Naive thymus-derived CD4-positive, alpha-beta T cell (primary cell): ENCODE results near the gene CTSA. TPM values are rescaled to one million over a fixed set of nuclear protein-coding genes. Genes with fewer than 3 reads are reported as not detected.

Experiments
- ATAC-seq: fragments of 150-1000 bp; cut with Tn5 transposase; 2 replicates; pipeline ENCODE4 v1.10.0; 2021; ENCODE audit warnings: mild to moderate bottlenecking, moderate library complexity
- CTCF ChIA-PET: fragments of 350-600 bp; sonication (Branson Sonifier 250); formaldehyde crosslinking; loops from one replicate; lab custom pipeline; 2021; ENCODE audit warnings: antibody characterized with exemption; lab: Charles Lee
- POLR2A ChIA-PET: fragments of 350-600 bp; sonication (Branson Sonifier 250); formaldehyde crosslinking; loops from one replicate; lab custom pipeline; 2021; ENCODE audit warnings: antibody characterized with exemption, inconsistent platforms; lab: Charles Lee
- DNase-seq, 9 donors: peaks; one replicate each; pipeline versions ENCODE4 v3.0.0 to v3.0.0-alpha.2; 2020 to 2022; ENCODE audit warnings: mixed read lengths in 1 of 9
- H3K27ac ChIP-seq: one replicate; pipeline ENCODE4 v1.7.0; 2013; ENCODE audit warnings: mild to moderate bottlenecking, low read depth, low read length, moderate library complexity
- H3K27me3 ChIP-seq, 2 donors: one replicate each; pipeline ENCODE4 v1.7.0; 2013; ENCODE audit warnings: low read length in 2 of 2, mild to moderate bottlenecking in 2 of 2, moderate library complexity in 2 of 2; ENCODE audit not compliant: control insufficient read depth in 2 of 2, insufficient read depth in 2 of 2
- H3K36me3 ChIP-seq, 3 experiments: 1 replicate in 2 of 3; 2 replicates in 1 of 3; pipeline ENCODE4 v1.7.0; 2013; ENCODE audit warnings: low read length in 3 of 3, mild to moderate bottlenecking in 3 of 3, moderate library complexity in 1 of 3; ENCODE audit not compliant: insufficient read depth in 3 of 3, control insufficient read depth in 2 of 3
- H3K4me1 ChIP-seq, 2 donors: one replicate each; pipeline ENCODE4 v1.7.0; 2013; ENCODE audit warnings: low read length in 2 of 2, mild to moderate bottlenecking in 2 of 2, moderate library complexity in 1 of 2; ENCODE audit not compliant: control insufficient read depth in 2 of 2, insufficient read depth in 2 of 2
- H3K4me3 ChIP-seq: 2 replicates; pipeline ENCODE4 v1.7.0; 2013; ENCODE audit warnings: mild to moderate bottlenecking, low read length
- H3K9me3 ChIP-seq, 3 experiments: 1 replicate in 2 of 3; 2 replicates in 1 of 3; pipeline ENCODE4 v1.7.0; 2013; ENCODE audit warnings: low read length in 3 of 3; ENCODE audit not compliant: control insufficient read depth in 2 of 3
- H3K27ac Mint-ChIP-seq, 9 donors: one replicate each; pipeline ENCODE4 v1.8.0; 2020 to 2022; ENCODE audit warnings: mixed read lengths in 9 of 9, mild to moderate bottlenecking in 8 of 9, moderate library complexity in 5 of 9, inconsistent platforms in 2 of 9
- H3K27me3 Mint-ChIP-seq, 5 donors: one replicate each; pipeline ENCODE4 v1.8.0; 2021 to 2022; ENCODE audit warnings: mixed read lengths in 5 of 5, mild to moderate bottlenecking in 1 of 5
- H3K36me3 Mint-ChIP-seq, 5 donors: one replicate each; pipeline ENCODE4 v1.8.0; 2020 to 2022; ENCODE audit warnings: mixed read lengths in 5 of 5, mild to moderate bottlenecking in 3 of 5, inconsistent platforms in 1 of 5
- H3K4me1 Mint-ChIP-seq, 7 donors: one replicate each; pipeline ENCODE4 v1.8.0; 2020 to 2022; ENCODE audit warnings: mixed read lengths in 7 of 7, mild to moderate bottlenecking in 3 of 7, inconsistent platforms in 1 of 7
- H3K4me3 Mint-ChIP-seq, 10 donors: one replicate each; pipeline ENCODE4 v1.8.0; 2020 to 2022; ENCODE audit warnings: mild to moderate bottlenecking in 10 of 10, mixed read lengths in 10 of 10, moderate library complexity in 6 of 10, inconsistent platforms in 2 of 10
- H3K9me3 Mint-ChIP-seq, 11 donors: one replicate each; pipeline ENCODE4 v1.8.0; 2020 to 2022; ENCODE audit warnings: mixed read lengths in 11 of 11, mild to moderate bottlenecking in 4 of 11, inconsistent platforms in 1 of 11, moderate library complexity in 1 of 11
- intact Hi-C, 2 donors: fragments of 100-400 bp; cut with micrococcal nuclease; formaldehyde crosslinking; loops; one replicate each; pipeline ENCODE4 v1.15.1; 2023
- polyA plus RNA-seq, 2 donors: library from polyadenylated mRNA; unstranded; fragments of 300-500 nt; fragmentation: Illumina TruSeq; gene quantifications; one replicate each; pipeline ENCODE4 v1.2.3, GENCODE V29; 2021
- total RNA-seq, 6 experiments: library from RNA in 5 of 6; stranded (reverse) in 5 of 6; gene quantifications; 1 replicate in 5 of 6; 2 replicates in 1 of 6; pipeline ENCODE4 v1.2.3 and lab custom pipeline; 2021 to 2026

The CTSA gene
- total and polyA plus RNA-seq, 7 experiments from 2014 or later: 59.6 to 151 (median 65.1) TPM

- CTCF ChIA-PET: no interaction called here
- peaks cover 7 to 8% of the 10 kb centered on the region in 2 donors for H3K4me1 ChIP-seq
- Mint-ChIP-seq H3K9me3 (peaks cover 0 to 3% (median 0%) of the 10 kb centered on the region in 11 donors), H3K4me1 (peaks cover 15 to 44% (median 40%) of the 10 kb centered on the region in 7 donors), H3K27ac (no peak overlapping the region), H3K36me3 (peaks cover 0 to 19% (median 11%) of the 10 kb centered on the region in 5 donors), H3K27me3 (no peaks in the 10 kb centered on the region), H3K4me3 (no peak overlapping the region)
- H3K9me3 ChIP-seq: no peaks in the 10 kb centered on the region
- ATAC-seq: no peak
- no peak overlapping the region for H3K4me3 ChIP-seq
- intact Hi-C loops: no loop called here
- no peaks in the 10 kb centered on the region for H3K27me3 ChIP-seq
- POLR2A ChIA-PET: interaction anchor here (1.1 kb wide), 1 partner anchor 74 kb away, joined by 4 read pairs; no protein-coding TSS in a partner anchor
- H3K27ac ChIP-seq: no peak overlapping the region
- peaks cover 0 to 5% (median 0%) of the 10 kb centered on the region in 3 experiments for H3K36me3 ChIP-seq
- DNase-seq: no peak
Observed at GRCh38 chr20:45861221-45862075, 29.7 kb upstream of the CTSA start.

- H3K27ac ChIP-seq: no peak overlapping the region
- no peak for ATAC-seq
- CTCF ChIA-PET: no interaction called here
- intact Hi-C loops: no loop called here
- H3K4me1 ChIP-seq: no peaks in the 10 kb centered on the region
- H3K36me3 ChIP-seq: no peaks in the 10 kb centered on the region
- H3K4me3 ChIP-seq: no peak overlapping the region
- no peaks in the 10 kb centered on the region for H3K9me3 Mint-ChIP-seq
- no peaks in the 10 kb centered on the region for H3K9me3 ChIP-seq
- H3K36me3 Mint-ChIP-seq: peaks cover 0 to 22% (median 13%) of the 10 kb centered on the region in 5 donors
- peak overlapping the region in 1 of 9 donors; percentile 59 for H3K27ac Mint-ChIP-seq
- POLR2A ChIA-PET: interaction anchor here (0.8 kb wide), 1 partner anchor 26 kb away, joined by 4 read pairs; no protein-coding TSS in a partner anchor
- no peak overlapping the region for H3K4me3 Mint-ChIP-seq
- no peaks in the 10 kb centered on the region for H3K27me3 Mint-ChIP-seq
- peaks cover 5 to 26% (median 17%) of the 10 kb centered on the region in 7 donors for H3K4me1 Mint-ChIP-seq
- DNase-seq: no peak
- no peaks in the 10 kb centered on the region for H3K27me3 ChIP-seq
Observed at GRCh38 chr20:45863543-45864470, 27.3 kb upstream of the CTSA start.

GRCh38 chr20:45866454-45866853 lies 24.7 kb upstream of the CTSA start:
- intact Hi-C loops: no loop called here
- Histone ChIP-seq H3K9me3 (no peaks in the 10 kb centered on the region), H3K4me3 (no peak overlapping the region), H3K27me3 (no peaks in the 10 kb centered on the region), H3K27ac (no peak overlapping the region), H3K36me3 (no peaks in the 10 kb centered on the region), H3K4me1 (no peaks in the 10 kb centered on the region)
- ATAC-seq (no peak), DNase-seq (no peak)
- Mint-ChIP-seq H3K4me1 (peaks cover 0 to 9% (median 2%) of the 10 kb centered on the region in 7 donors), H3K9me3 (no peaks in the 10 kb centered on the region), H3K27me3 (no peaks in the 10 kb centered on the region), H3K27ac (peak overlapping the region in 1 of 9 donors; percentile 51), H3K4me3 (no peak overlapping the region), H3K36me3 (peaks cover 0 to 7% (median 3%) of the 10 kb centered on the region in 5 donors)
- ChIA-PET CTCF (no interaction called here), POLR2A (interaction anchor here (2.7 kb wide), 1 partner anchor 9 kb away, joined by 8 read pairs; the partner anchor contains the start of genes ACOT8 and ZSWIM3)

- Histone ChIP-seq H3K9me3 (no peaks in the 10 kb centered on the region), H3K4me1 (no peaks in the 10 kb centered on the region), H3K27ac (no peak overlapping the region), H3K4me3 (no peak overlapping the region), H3K27me3 (no peaks in the 10 kb centered on the region), H3K36me3 (no peaks in the 10 kb centered on the region)
- H3K4me1 Mint-ChIP-seq: peaks cover 0 to 9% (median 2%) of the 10 kb centered on the region in 7 donors
- H3K9me3 Mint-ChIP-seq: no peaks in the 10 kb centered on the region
- intact Hi-C loops: no loop called here
- no peak overlapping the region for H3K4me3 Mint-ChIP-seq
- ATAC-seq (no peak), DNase-seq (no peak)
- H3K27ac Mint-ChIP-seq: no peak overlapping the region
- peaks cover 0 to 11% (median 3%) of the 10 kb centered on the region in 5 donors for H3K36me3 Mint-ChIP-seq
- ChIA-PET CTCF (no interaction called here), POLR2A (interaction anchor here (0.7 to 2.7 kb wide), 4 partner anchors 10 to 80 kb away, joined by 3 to 8 read pairs (median 4); partner anchors contain the start of genes ACOT8, ZSWIM1 and ZSWIM3)
- no peaks in the 10 kb centered on the region for H3K27me3 Mint-ChIP-seq
Observed at GRCh38 chr20:45867136-45867818, 23.9 kb upstream of the CTSA start.

- Mint-ChIP-seq H3K36me3 (peaks cover 0 to 13% (median 3%) of the 10 kb centered on the region in 5 donors), H3K4me3 (no peak overlapping the region), H3K4me1 (peaks cover 0 to 9% (median 2%) of the 10 kb centered on the region in 7 donors), H3K9me3 (no peaks in the 10 kb centered on the region), H3K27me3 (no peaks in the 10 kb centered on the region), H3K27ac (no peak overlapping the region)
- DNase-seq (no peak), ATAC-seq (no peak)
- CTCF ChIA-PET: no interaction called here
- Histone ChIP-seq H3K27me3 (no peaks in the 10 kb centered on the region), H3K9me3 (no peaks in the 10 kb centered on the region), H3K4me3 (no peak overlapping the region), H3K36me3 (no peaks in the 10 kb centered on the region), H3K27ac (no peak overlapping the region), H3K4me1 (no peaks in the 10 kb centered on the region)
- POLR2A ChIA-PET: interaction anchor here (1.0 to 2.7 kb wide), 3 partner anchors 10 to 14 kb away, joined by 3 to 8 read pairs (median 5); partner anchors contain the start of genes ACOT8, ZSWIM1 and ZSWIM3
- intact Hi-C loops: no loop called here
Observed at GRCh38 chr20:45867819-45868176, 23.3 kb upstream of the CTSA start.

- no peaks in the 10 kb centered on the region for H3K4me1 ChIP-seq
- ChIA-PET CTCF (no interaction called here), POLR2A (no interaction called here)
- no peaks in the 10 kb centered on the region for H3K27me3 ChIP-seq
- Mint-ChIP-seq H3K36me3 (peaks cover 0 to 21% (median 11%) of the 10 kb centered on the region in 5 donors), H3K27me3 (no peaks in the 10 kb centered on the region), H3K9me3 (no peaks in the 10 kb centered on the region), H3K4me1 (peaks cover 0 to 4% (median 0%) of the 10 kb centered on the region in 7 donors), H3K4me3 (no peak overlapping the region), H3K27ac (no peak overlapping the region)
- ATAC-seq (no peak), DNase-seq (no peak)
- no peaks in the 10 kb centered on the region for H3K9me3 ChIP-seq
- H3K36me3 ChIP-seq: peaks cover 0 to 9% (median 0%) of the 10 kb centered on the region in 3 experiments
- intact Hi-C loops: no loop called here
- H3K27ac ChIP-seq: no peak overlapping the region
- H3K4me3 ChIP-seq: no peak overlapping the region
Observed at GRCh38 chr20:45872626-45873025, 18.5 kb upstream of the CTSA start.
